ENCODE data around the gene P2RX5. TPM values are rescaled to one million over a fixed set of nuclear protein-coding genes. Genes with fewer than 3 reads are reported as not detected.

Gene P2RX5
- total RNA-seq, 1 donor from 2014 or later = 2.5 TPM

DNA sequence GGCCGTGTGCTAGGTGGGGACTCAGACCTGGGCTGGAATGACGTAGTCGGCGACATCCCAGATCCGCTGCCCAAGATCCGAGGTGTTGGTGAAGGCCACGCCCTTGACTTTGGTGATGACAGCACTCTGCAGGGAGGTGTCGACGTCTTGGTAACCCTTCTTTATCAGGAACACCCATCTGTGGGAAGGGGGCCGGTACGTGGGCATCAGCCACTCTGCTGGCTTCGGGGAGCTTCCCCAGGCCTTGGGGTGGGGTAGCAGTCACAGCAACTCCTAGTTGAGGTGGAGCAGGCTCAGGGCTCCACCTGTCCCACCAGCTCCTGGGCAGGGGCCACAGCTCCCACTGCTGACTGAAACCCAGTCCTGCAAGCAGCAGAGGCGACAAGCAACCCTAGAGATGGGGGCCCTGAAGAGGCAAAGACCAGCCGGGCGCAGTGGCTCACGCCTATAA is 4.3 kb downstream of the P2RX5 start:
- peaks cover 61% of the 10 kb centered on the region for H3K27me3 ChIP-seq (ENCODE audit: low read depth)
- no peak for DNase-seq
- no peak for ATAC-seq

DNA sequence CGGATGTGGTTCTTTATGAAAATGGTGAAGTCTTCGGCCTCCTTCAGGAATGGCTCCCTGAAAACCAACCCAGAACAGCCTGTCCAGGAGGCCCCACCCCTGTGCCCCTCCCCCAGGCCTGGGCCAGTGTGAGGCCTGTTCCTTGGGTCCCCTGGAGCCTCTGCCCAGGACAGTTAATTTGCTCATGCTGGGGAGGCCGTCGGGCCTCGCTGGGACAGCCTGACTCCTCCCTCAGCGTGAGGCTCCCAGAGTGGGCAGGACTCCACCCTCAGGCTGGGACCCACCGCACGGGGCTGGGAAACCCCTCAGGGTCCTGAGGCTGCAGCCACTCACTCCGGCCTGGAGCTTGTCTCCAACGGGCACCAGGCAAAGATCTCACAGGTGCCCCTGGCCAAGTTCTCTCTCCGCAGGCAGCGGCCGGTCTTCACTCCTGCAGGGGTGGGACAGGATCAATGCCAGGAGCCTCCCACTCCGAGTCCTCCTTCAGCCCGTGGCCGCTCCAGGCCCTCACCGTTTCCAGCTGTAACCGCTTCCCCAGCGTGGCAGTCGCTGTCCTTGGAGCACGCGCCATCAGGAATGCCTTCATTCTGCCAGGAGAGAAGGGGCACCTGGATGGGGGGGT is 5.8 kb downstream of the P2RX5 start:
- Histone ChIP-seq H3K9me3 (no peaks in the 10 kb centered on the region), H3K4me3 (no peak overlapping the region), H3K36me3 (no peaks in the 10 kb centered on the region), H3K27me3 (ENCODE audit: low read depth) (peaks cover 49% of the 10 kb centered on the region), H3K4me1 (peaks cover 1% of the 10 kb centered on the region), H3K27ac (no peak overlapping the region)
- TF ChIP-seq, protein P1, sequence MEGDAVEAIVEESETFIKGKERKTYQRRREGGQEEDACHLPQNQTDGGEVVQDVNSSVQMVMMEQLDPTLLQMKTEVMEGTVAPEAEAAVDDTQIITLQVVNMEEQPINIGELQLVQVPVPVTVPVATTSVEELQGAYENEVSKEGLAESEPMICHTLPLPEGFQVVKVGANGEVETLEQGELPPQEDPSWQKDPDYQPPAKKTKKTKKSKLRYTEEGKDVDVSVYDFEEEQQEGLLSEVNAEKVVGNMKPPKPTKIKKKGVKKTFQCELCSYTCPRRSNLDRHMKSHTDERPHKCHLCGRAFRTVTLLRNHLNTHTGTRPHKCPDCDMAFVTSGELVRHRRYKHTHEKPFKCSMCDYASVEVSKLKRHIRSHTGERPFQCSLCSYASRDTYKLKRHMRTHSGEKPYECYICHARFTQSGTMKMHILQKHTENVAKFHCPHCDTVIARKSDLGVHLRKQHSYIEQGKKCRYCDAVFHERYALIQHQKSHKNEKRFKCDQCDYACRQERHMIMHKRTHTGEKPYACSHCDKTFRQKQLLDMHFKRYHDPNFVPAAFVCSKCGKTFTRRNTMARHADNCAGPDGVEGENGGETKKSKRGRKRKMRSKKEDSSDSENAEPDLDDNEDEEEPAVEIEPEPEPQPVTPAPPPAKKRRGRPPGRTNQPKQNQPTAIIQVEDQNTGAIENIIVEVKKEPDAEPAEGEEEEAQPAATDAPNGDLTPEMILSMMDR (IDR thresholded peaks at IDR 0.05) = no peak
- intact Hi-C loops (cut with DNase I) = no loop called here
- ATAC-seq (peak in 1 of 2 donors; percentile 11), DNase-seq (peak; percentile 40)

More for the DNA sequence above, 4.3 kb downstream of the P2RX5 start:
- Histone ChIP-seq H3K36me3 (no peaks in the 10 kb centered on the region), H3K4me3 (no peak overlapping the region), H3K9me3 (no peaks in the 10 kb centered on the region), H3K27ac (no peak overlapping the region), H3K4me1 (peaks cover 16% of the 10 kb centered on the region)
- TF ChIP-seq, protein P1 (IDR thresholded peaks at IDR 0.05) = no peak
- intact Hi-C loops (cut with DNase I) = no loop called here

DNA sequence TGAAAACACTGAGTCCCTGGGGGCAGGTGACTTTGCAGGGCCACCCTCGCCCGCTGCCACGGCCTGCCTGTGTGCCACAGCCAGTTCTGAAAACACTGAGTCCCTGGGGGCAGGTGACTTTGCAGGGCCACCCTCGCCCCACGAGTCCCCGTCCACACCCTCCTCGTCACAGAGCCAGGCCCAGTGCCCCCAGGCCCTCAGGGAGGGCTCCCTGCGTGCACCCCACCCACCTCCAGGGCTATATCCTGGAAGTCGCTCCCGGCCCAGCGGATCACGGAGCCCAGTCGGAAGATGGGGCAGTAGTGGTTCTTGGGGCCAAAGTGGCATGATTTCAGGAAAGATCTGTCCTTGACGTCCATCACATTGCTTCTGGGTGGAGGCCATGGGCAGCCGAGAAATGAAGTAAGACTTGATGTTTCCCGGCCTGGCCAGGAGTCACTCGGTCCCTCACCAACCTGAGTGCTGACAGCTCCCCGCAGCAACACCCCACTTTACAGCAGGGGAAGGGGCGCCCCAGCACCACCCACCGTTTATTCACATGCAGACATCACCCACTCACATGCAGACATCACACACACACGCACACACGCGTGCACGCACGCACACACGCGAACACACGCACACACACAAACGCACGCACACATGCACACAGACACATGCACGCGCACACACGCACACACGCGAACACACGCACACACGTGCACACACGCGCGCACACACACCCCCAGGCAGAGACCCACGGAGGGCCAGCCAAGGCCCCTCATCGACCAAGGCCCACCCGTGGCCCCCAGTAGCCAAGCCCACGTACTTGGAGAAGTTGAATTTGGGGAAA is 6.5 kb downstream of the P2RX5 start:
- Histone ChIP-seq H3K27ac (no peak overlapping the region), H3K9me3 (no peaks in the 10 kb centered on the region), H3K4me3 (no peak overlapping the region), H3K27me3 (ENCODE audit: low read depth) (peaks cover 49% of the 10 kb centered on the region), H3K36me3 (no peaks in the 10 kb centered on the region), H3K4me1 (no peaks in the 10 kb centered on the region)
- TF ChIP-seq, protein P1 (IDR thresholded peaks at IDR 0.05) = no peak
- DNase-seq (no peak), ATAC-seq (peak in 1 of 2 donors; percentile 39)
- intact Hi-C loops (cut with DNase I) = no loop called here

DNA sequence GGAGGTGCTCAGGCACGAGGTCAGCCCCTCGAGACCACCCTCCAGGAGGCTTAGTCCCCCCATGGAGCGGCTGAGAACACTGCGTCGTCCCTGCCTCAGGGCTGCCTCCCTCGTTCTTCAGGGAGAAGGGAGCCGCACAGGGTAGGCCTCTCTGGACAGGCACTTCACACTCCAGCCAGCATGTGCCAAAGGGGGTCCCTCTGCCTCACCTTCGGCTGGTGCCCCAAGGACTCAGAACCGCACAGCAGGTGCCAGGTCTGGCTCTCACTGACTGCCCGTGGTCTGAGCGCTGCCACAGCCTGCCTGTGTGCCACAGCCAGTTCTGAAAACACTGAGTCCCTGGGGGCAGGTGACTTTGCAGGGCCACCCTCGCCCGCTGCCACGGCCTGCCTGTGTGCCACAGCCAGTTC is 7.1 kb downstream of the P2RX5 start:
- Histone ChIP-seq H3K36me3 (no peaks in the 10 kb centered on the region), H3K4me1 (no peaks in the 10 kb centered on the region), H3K27me3 (ENCODE audit: low read depth) (peaks cover 49% of the 10 kb centered on the region), H3K4me3 (no peak overlapping the region), H3K27ac (no peak overlapping the region), H3K9me3 (no peaks in the 10 kb centered on the region)
- intact Hi-C loops (cut with DNase I) = no loop called here
- peak in 1 of 2 donors; percentile 21 for ATAC-seq
- TF ChIP-seq, protein P1 (IDR thresholded peaks at IDR 0.05) = no peak
- DNase-seq = no peak

DNA sequence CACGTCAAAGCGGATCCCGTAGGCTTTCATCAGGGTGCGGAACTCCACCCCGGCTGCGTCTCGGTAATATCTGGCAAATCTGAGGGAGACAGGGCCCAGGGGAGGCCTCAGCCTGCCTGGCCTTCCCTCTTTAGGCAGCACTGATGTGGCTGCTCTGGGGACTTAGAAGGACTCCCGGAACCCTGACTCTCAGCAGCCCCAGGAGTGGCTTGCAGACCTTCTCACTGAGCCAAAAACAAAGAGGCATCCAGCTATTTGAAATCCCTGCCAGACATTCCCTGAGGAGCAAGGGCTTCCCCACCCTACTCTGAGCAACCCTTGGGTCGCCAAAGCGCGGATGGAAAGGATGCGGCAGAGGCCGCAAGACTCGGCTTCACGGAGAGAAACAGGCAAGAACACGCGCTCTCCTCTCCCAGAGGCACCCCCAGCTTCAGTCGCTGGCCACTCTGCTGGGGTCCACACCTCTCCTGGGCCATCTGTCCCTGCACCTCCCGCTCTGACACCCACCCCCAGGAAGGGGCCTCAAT is 7.9 kb downstream of the P2RX5 start:
- intact Hi-C loops (cut with DNase I) = no loop called here
- Histone ChIP-seq H3K27me3 (ENCODE audit: low read depth) (peaks cover 47% of the 10 kb centered on the region), H3K4me1 (no peaks in the 10 kb centered on the region), H3K9me3 (no peaks in the 10 kb centered on the region), H3K4me3 (no peak overlapping the region), H3K27ac (no peak overlapping the region), H3K36me3 (no peaks in the 10 kb centered on the region)
- DNase-seq = no peak
- TF ChIP-seq, protein P1 (IDR thresholded peaks at IDR 0.05) = no peak
- ATAC-seq = no peak

All from lower lobe of right lung (tissue), 2 donors.